Epithelial cell of prostate (primary cell): ENCODE results near the gene TSPAN5.

Experiments
- DNase-seq: peaks from one replicate; pipeline ENCODE4 v3.0.0-alpha.2; 2011; ENCODE audit warnings: low read depth, low spot score
- H3K27ac ChIP-seq: fragments of 450-650 bp; 2 replicates; pipeline ENCODE4 v1.5.1; 2017; ENCODE audit warnings: mild to moderate bottlenecking

The TSPAN5 gene

DNA sequence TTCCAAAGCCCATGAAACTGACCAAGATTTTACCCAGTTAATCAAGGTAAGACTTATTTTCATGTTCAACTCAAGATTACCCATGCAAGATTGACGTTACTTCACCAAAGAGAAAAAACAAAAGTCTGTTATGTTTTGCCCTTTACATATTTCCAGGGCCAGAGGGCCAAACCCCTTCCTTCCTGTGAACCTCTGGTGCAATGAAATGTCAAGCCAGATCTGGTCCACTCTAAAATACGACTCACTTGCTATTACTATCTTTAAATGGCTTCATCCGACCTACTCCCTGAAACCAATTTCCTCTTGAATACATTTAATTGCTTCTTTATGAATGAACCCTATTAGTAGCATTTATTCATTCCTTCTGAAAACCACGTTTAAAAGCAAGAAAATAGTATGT is 33.0 kb downstream of the TSPAN5 start:
- peak overlapping the region; percentile 90 for H3K27ac ChIP-seq
- no peak for DNase-seq

DNA sequence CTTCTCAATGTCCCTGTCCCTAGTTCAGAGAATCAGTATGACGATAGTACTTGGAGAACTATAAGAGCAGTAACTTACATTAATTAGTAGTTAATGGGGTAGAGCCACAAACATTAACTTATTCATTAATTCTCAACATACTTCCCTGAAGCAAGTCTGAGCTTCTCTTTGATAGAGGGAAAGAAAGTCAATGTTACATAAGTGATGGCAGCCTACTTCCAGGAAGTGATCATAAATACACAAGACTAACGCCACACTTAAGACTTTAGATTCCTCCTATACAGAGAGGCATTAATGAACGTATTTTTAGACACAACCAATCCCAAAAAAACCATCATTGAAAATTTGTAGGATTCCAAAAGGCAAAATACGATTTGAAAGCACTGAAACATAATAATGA is 33.8 kb downstream of the TSPAN5 start:
- H3K27ac ChIP-seq = peak overlapping the region; percentile 90
- DNase-seq = no peak

DNA sequence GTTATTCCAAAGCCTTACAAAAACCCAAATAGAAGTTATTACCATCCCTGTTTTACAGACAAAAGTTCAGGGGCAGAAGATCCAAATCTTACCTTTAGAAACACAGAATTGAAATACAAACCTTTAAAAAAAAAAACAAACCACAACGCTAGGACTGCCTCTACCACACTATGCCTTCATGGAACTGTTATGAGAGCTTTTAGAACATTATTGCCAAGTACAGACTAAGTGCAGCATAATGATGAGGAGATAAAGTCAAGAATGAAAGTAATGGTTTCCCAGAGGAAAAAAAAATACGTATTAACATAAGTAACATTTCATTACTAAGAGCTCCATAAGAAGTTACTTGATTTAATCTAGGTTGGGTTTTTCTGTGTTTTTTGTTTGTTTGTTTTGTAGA is 34.3 kb downstream of the TSPAN5 start:
- peak overlapping the region; percentile 90 for H3K27ac ChIP-seq
- no peak for DNase-seq

DNA sequence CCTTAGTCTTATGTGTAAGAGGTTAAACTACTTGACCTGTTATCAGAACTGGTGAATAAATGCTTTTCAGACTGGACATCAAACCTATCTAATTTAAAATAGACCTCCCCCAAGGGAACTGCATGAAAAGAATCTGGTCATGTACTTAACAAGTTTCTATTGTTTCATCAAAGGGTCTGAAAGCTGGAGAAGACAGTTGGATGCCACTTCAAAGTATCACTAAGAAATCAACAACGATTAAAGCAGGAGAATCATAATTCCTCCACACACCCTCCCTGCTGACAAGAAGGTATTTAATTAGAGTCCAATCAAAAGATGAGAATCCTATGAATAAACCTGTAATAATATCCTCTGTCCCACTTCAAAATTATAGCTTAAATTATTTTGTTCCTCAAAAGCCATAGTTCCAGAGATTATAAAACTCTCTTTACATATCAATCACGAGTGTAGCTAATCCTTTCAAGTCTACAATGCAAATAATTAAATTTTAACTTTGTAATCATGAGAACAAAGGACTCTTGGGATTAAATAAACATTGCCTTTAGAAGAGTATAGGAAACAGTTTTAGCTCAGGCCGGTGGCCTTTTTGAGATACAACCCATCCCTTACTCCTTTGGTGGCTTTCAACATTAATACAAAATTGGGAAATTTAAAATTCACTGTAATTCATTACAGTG is 35.1 kb downstream of the TSPAN5 start:
- H3K27ac ChIP-seq = no peak overlapping the region
- DNase-seq = no peak

DNA sequence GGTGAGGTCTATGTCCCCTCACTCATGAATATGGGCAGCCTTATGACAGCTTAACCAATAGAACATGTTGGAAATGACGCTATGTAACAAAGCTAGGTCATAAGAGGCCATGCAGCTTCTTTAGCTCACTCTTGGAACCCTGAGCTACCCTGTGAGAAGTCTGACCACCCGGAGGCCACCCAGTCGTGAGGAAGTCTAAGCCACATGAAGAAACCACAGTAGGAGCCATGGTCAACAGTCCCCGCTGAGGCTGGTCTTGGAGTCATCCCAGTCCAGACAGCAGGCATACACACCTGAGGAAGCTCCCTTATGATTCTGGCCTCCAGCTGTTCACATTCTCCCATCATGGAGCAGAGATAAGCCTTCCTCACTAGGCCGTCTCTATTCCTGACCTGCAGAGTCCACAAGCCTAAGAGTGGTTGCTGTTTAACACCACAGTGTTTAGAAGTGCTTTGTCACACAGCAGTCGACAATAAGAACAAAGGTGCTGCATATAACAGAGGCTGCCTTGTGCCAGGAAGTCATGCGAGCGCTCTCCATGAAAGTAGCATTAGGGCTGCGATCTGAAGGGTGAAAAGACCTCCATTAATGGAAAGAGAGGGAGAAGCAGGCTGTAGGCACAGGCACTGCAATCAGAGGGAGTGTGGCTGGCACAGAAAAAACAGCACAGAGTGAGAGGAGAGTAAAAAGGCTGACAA is 38.2 kb downstream of the TSPAN5 start:
- H3K27ac ChIP-seq = no peak overlapping the region

DNA sequence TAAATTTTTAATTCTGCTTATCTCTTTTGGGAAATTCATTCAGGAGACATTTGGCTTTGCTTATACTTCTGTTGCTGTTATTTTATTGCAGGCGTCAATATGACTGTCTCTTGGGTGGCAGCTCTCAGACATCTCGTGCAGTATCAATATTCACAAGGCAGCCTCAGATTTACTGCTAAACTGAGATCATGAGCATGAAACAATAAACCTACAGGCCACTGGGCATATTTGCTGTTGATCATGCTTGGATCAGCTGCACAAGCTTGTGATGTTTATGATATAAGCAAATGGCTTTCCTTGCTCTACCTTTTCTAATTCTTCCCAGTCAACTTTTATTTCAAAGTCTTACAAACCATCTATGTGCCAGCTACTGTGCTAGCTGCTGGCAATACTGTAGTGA is 39.2 kb downstream of the TSPAN5 start:
- DNase-seq = no peak
- no peak overlapping the region for H3K27ac ChIP-seq

More for the DNA sequence above, 38.2 kb downstream of the TSPAN5 start:
- DNase-seq = no peak

DNA sequence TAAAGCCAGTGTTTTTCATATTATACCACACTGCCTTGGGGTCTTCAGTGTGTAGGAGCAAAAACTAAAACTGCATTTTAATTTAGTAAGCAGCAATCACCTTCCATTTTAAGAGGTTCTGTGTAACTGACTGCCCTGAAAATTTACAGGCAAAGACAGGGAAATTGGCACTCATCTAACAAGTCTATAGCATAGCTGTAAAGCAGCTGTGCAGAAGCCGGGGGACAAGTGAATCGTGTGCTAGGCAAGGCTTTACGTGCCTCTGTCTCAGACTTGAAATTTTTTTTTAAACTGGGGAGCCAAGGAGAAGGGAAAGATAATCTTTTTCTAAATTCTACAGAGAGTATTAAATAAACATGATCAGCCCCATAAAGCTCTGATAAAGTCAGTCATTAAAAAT is 39.7 kb downstream of the TSPAN5 start:
- DNase-seq = no peak
- no peak overlapping the region for H3K27ac ChIP-seq

DNA sequence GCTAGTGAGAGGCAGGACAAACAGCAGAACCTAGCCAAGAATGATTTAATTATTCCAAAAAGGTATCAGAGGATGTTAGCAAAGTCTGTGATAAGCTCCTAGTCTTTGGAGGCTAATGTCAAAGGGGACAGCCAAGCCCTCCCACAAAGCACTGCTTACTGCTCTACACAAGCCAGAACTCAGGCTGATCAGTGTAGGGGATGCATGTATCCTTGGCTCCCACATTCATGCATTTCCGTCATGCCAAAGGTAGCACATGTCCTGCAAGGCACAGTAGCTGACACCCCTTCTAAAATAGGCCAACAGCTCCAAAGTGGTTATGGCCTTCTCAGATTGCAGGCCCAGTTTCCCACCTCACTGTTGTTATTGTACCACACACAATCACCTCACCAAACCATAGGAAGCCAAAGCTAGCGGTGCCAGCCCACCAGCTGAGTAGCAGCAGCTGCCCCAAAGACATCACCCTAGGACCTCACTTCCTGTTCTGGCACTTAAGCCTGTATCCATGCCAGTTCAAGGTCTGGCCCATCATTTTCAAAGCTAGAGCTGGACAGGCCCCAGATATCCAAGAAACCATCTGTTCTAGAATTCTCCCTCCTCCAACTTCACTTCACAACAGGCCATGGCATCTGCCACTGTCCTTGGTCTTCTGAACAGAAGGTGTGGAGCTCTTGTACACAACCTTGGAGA is 40.9 kb downstream of the TSPAN5 start:
- DNase-seq = no peak
- no peak overlapping the region for H3K27ac ChIP-seq

DNA sequence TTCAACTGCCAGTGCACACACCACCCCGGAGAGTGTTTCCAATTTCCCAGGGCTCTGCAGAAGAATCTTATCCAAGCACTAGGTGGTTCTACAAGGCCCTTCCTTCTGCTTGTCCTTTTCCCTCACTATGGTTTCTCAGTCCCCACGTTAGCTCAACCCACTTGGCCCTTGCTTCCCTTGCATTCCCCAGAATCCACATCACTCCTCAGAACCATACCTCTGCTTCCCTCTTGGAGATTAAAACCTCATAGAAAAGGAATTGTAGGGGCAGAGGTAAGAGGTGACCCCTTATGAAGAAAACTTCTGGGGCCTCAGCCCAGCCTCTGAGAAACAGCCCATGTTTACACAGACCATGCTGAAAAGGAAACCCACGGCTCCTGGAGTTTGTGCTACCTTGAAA is 42.4 kb downstream of the TSPAN5 start:
- no peak overlapping the region for H3K27ac ChIP-seq
- no peak for DNase-seq

DNA sequence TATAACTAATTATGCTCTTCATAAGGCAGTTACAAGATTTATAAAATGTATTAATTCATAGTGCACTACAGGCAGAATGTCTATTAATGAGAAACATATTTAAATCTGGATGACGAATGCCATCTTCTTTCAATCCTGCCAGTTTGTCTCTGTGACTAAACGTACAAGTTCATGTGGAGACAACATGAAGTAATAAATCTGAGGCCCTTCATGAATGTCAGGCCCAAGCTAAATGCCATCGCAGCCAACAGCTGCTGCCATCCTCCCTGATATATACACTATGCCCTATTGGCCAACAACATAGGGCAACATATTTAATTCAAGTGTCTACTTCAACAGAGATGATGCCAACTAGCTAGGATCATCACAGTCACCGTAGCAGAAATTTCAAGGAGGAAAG is 43.7 kb downstream of the TSPAN5 start:
- no peak for DNase-seq
- H3K27ac ChIP-seq = no peak overlapping the region

DNA sequence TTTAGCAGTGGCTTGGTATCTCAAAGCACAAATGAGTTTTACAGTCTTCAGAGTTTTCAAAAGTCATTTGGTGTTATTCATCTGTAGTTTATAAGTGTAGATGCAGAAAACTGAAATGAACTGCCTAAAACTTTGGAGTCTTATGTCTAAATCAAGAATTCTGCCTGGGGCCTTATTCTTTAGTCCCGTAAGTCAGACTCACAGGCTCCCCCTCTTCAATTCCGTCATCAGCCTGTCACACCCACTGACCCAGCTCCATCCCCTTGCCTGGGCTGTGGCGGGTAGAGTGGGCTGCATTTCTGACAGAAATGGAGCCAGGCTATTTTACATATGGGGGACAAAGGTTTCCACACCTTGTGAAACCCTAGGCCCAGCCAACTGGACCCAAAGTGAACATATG is 44.3 kb downstream of the TSPAN5 start:
- no peak overlapping the region for H3K27ac ChIP-seq
- DNase-seq = no peak

DNA sequence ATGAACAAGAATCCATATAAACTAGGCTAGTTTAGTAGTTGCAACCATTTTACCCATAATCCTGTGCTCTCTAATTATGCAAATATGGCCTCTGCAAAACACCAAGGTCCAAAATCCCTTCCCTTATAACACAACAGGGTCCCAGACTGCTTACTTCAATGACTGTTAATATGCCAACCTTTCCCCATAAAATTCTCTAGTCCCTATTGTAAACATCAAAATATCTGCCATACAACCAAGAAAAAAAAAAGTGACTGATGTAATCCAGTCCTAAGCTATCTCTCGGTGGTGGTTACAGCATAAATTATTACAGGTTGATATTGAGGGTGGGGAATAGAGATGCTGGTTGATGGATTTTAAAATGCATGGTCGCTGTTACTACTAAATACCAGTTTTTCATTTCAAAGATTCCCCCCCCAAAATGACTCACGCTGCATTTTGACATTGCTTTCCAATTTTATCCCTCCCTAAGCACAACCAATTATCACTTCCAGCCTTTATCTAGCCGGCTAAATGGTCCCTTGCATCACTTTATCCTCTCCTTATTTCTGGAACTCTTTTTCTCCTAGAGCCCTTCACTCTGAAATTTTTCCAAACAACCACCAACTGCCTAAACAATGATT is 44.8 kb downstream of the TSPAN5 start:
- no peak overlapping the region for H3K27ac ChIP-seq
- DNase-seq = no peak

DNA sequence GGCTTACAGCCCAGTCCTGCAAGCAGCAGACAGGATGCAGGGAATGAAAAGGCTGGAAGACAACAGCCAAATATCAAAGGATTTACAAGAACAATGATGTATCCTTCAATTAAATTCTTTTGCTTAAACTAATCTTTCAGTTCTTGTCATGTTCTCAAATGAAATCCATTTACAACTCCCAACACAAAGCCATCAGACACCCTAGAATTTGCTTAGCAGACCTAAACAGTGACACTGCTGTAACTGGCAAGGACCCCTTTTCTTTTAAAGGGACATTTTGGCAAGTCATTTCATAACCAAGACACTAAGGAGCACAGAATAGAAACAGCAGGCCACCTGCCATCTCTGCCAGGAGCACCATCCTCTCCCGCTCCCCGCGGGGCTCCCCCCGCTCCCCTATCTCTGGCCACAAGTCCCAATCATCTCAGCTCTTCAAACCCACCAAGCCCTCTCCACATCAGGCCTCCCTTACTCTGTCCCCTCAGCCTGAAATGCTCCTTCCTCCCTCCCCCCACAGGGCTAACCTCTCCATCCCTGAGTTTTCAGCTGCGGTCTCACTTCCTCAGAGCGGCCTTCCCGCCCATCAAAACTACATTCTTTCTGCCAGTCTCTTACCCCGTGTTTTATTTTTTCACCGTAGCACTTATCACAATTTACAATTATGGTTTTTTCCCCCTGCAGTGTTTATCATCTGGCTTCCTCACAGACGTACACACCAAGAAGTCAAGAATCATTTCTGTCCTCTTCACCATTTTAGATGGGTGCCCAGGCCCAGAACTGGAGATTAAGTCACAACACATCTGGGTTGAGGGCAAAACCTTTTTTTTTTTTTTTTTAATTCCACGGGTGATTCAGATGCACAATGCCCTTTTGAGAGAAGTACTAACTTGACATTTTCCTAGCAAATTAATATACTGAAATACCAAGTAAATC is 45.8 kb downstream of the TSPAN5 start:
- no peak for DNase-seq
- H3K27ac ChIP-seq = no peak overlapping the region

DNA sequence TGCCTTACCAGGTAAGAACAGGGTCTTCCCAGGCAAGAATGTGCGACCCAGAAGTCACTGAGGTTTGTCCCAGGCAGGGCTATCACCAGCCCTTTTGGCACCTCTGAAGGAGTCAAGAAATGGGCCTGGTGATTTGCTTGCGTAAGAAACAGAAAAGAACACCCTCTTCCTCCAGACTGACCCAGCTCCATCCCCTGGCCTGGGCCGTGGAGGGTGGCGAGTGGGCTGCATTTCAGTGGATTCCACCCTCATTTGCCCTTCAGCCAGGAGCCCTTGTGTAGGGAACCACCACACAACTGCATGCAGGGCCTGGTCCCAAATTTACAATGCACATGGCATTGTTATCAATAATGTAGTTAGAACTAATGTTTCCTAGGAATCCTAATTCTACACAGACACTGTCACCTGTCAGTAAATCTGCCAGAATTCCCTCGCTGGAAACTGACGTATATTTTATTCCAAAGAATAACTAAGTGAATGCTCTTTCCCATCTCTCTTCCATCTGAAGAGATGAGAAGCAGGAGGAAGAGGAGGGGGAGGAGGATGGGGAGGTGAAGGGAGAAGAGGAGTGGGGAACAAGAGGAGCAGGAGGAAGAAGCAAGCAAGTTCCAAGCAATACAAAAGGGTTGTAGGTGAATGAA is 46.6 kb downstream of the TSPAN5 start:
- no peak for DNase-seq
- H3K27ac ChIP-seq = no peak overlapping the region

DNA sequence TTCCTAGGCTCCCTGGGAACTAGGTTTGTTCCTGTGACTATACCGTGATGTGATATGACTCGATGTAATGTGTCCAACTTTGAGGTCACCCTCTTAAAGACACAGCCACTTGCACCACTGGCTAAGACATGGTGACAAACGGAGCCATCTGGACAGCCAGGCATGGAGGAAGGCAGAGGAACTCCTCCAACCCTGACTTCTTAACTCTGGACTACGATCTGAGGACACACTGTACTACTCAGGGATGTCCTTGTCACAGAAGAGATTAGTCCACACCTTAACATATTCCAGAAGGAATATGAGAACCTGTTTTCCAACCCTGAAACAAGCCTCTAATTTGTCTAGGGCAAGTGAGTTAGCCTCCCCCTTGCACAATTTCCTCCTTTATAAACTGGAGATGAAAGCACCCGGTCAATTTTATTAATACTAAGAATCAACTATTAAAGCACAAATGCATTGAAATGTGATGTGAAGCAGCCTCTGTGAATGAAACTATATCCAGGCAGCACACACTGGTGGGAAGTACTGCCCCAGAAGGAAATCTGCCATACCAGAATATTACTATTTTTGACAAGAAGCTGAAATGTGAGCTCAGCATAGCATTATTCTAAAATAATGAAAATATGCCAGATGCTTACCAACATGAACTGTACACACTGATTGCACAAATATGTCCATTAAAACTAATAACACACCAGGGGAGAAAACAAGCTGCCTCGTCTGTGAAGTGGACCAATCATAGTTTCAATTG is 47.3 kb downstream of the TSPAN5 start:
- no peak overlapping the region for H3K27ac ChIP-seq
- DNase-seq = no peak

DNA sequence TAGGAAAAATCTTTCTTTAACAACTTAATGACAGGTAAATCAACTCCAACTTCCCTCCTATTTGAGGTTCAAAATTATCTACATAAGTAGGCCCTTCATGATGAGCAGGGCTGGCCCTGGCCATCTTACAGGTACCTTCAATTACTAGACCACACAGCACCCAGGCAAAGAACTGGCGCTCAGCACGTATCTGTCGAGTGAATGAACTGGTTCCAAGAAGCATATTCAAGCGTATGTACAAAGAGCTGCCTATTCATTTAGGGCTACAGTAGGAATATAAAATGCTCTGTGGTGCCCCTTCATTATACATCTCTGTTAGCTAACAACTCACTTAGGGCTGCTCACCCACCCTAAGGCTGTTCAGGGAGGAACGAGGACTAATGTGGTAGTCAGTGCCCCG is 48.0 kb downstream of the TSPAN5 start:
- H3K27ac ChIP-seq = no peak overlapping the region
- DNase-seq = no peak

DNA sequence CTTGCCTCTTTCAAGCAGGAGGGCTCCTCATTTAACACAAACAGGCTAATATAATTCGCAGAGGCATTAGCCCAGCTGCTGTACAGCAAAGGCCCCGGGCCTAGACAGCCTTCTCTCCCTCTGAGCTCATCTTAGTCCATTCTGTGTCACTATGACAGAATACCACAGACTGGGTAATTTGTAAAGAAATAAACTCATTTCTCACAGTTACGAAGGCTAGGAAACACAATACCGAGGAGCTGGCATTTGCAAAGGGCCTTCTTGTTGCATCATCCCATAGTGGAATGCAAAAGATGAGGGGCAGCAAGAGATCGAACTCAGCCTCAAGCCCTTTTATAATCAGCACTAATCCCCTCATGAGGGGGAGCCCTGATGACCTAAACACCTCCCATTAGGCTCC is 48.5 kb downstream of the TSPAN5 start:
- no peak overlapping the region for H3K27ac ChIP-seq

DNA sequence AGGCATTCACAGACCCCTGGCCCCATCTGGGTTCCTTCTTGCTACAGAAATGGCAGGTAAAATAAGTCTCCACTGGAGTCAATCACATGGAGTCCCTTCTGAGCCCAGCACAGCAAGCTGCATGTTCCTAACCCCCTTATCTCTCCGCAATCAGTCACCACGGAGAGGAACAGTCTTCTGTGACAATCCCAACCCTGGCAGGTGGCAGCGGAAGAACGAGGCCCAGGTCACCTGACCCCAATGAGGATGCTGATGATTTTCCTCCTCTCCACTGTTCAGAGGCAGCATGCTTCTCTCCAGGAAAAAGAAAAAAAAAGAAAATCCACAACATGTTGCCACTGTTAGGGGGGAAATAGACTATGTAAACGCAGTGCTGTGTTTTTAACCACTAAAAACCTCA is 50.1 kb downstream of the TSPAN5 start:
- no peak for DNase-seq
- H3K27ac ChIP-seq = no peak overlapping the region

More for the DNA sequence above, 48.5 kb downstream of the TSPAN5 start:
- DNase-seq = no peak

DNA sequence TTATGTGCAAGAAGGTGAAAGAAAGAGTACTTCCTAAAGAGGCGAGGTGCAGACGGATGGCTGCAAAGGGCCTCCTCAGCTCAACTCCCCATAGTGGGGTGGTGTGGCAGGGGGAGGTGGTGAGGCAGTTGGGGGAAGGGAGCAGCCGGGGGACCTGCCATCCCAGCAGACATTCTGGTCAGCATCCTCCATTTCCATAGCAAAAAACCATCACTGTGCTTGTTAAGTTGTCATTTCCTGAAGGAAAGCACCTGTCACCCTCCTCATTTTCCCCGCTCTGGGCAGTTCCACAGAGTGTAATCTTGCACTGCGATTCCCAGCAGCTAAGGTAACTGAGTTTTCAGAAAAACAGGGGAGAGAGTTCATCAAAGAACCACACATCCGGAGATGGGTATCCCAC is 51.5 kb downstream of the TSPAN5 start:
- DNase-seq = no peak
- H3K27ac ChIP-seq = no peak overlapping the region
